ENCODE data around the gene SLC6A6. TPM values are rescaled to one million over a fixed set of nuclear protein-coding genes. Genes with fewer than 3 reads are reported as not detected.

The SLC6A6 gene
- total RNA-seq, 1 experiment from 2014 or later: 72.6 TPM

DNA sequence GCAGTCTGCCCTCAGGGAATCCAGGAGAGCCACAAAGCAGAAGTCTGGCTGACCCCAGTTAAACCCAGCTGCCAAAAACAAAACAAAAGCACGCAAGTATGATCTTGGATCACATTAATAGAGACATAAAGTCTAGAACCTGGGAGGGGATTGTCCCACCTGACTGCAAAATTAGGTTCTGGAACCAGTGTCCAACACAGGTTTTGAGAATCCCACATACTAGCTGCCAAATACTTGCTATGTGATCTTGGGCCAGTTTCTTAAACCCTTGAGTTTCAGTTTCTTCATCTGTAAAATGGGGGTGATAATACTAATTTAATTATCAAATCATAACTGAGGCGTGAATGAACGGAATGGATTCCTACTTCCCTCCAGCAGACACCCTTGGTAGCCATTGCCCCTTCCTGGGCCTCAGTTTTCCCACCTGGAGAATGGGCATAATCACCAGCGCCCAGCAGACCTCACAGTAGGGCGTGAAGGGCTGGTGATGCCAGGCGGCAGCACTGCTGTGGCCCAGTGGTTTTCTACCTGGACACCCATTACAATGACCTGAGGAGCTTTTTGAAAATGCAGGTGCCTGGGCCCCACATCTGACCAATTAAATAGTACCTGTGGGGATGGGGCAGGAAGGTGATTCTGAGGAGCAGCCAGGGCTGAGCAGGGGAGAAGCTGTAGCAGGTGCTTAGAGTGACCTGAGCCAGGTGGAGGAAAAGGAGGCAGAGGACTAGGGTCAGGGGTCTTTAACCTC lies 105.5 kb downstream of the SLC6A6 start:
- no peak overlapping the region for H4K91ac ChIP-seq (ENCODE audit: insufficient read length, low read depth, low read length)
- no peak overlapping the region for H3K4me2 ChIP-seq (ENCODE audit: insufficient read depth, insufficient read length, low read length)
- no peak overlapping the region for H2BK120ac ChIP-seq (ENCODE audit: low read depth, low read length, poor library complexity, severe bottlenecking)
- H2AK5ac ChIP-seq (ENCODE audit: insufficient read length, low read length): no peak overlapping the region
- H3K18ac ChIP-seq (ENCODE audit: insufficient read length, low read depth, low read length): no peak overlapping the region
- no peak overlapping the region for H3K9ac ChIP-seq (ENCODE audit: extremely low read depth, insufficient read length, low read length)
- no peak overlapping the region for H3T11ph ChIP-seq (ENCODE audit: low read length)
- no peak for DNase-seq
- H3K23ac ChIP-seq (ENCODE audit: insufficient read length, low read depth, low read length): no peak overlapping the region
- no peaks in the 10 kb centered on the region; the same call in 1 of the 2 replicates for H3K4me1 ChIP-seq (ENCODE audit: insufficient read depth, low read length)
- H4K5ac ChIP-seq (ENCODE audit: insufficient read length, low read depth, low read length): no peak overlapping the region
- peaks cover 9% of the 10 kb centered on the region in 2 experiments for H3K4me1 Mint-ChIP-seq
- H3K79me1 ChIP-seq (ENCODE audit: insufficient read depth, low read depth, low read length, poor library complexity, severe bottlenecking): no peaks in the 10 kb centered on the region
- no CpG with 5 or more reads among the region's 6 CpGs for WGBS (ENCODE audit: extremely low coverage, insufficient read length, low lambda C conversion rate)
- no peak overlapping the region for H2BK12ac ChIP-seq (ENCODE audit: insufficient read length, low read depth, low read length)
- H3K9me3 ChIP-seq (ENCODE audit: control insufficient read depth, low read depth, low read length): no peaks in the 10 kb centered on the region
- peak overlapping the region in 1 of 2 experiments; percentile 14; a peak in 1 of 5 replicates for H3K4me3 Mint-ChIP-seq
- H3K56ac ChIP-seq (ENCODE audit: insufficient read length, low read depth, low read length): no peak overlapping the region
- no peaks in the 10 kb centered on the region; the same call in 1 of the 2 replicates for H3K27me3 ChIP-seq (ENCODE audit: insufficient read depth, low read length)
- no peaks in the 10 kb centered on the region for H3K79me2 ChIP-seq (ENCODE audit: insufficient read depth, low read length)
- peaks cover 5% of the 10 kb centered on the region in 3 experiments; a peak in 5 of 7 replicates for H3K36me3 Mint-ChIP-seq (ENCODE audit: insufficient read depth in 1 of 3, low read depth in 3 of 3)
- TF ChIP-seq, protein P1, sequence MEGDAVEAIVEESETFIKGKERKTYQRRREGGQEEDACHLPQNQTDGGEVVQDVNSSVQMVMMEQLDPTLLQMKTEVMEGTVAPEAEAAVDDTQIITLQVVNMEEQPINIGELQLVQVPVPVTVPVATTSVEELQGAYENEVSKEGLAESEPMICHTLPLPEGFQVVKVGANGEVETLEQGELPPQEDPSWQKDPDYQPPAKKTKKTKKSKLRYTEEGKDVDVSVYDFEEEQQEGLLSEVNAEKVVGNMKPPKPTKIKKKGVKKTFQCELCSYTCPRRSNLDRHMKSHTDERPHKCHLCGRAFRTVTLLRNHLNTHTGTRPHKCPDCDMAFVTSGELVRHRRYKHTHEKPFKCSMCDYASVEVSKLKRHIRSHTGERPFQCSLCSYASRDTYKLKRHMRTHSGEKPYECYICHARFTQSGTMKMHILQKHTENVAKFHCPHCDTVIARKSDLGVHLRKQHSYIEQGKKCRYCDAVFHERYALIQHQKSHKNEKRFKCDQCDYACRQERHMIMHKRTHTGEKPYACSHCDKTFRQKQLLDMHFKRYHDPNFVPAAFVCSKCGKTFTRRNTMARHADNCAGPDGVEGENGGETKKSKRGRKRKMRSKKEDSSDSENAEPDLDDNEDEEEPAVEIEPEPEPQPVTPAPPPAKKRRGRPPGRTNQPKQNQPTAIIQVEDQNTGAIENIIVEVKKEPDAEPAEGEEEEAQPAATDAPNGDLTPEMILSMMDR (conservative IDR thresholded peaks at IDR 0.05): no peak
- H2BK15ac ChIP-seq (ENCODE audit: low read depth, low read length): no peak overlapping the region
- no peak overlapping the region for H3K14ac ChIP-seq (ENCODE audit: insufficient read depth, low read length)
- H3K27ac ChIP-seq (ENCODE audit: insufficient read length, low read depth, low read length): no peak overlapping the region
- H2AFZ ChIP-seq (ENCODE audit: low read length): no peak overlapping the region
- peaks cover 3 to 4% of the 10 kb centered on the region in 2 experiments for H3K9me3 Mint-ChIP-seq
- H2BK20ac ChIP-seq (ENCODE audit: low read depth, low read length, poor library complexity, severe bottlenecking): no peak overlapping the region
- no peaks in the 10 kb centered on the region for H3K23me2 ChIP-seq (ENCODE audit: insufficient read length, low read depth, low read length, poor library complexity, severe bottlenecking)
- H3K4ac ChIP-seq (ENCODE audit: low read depth, low read length): no peak overlapping the region
- H4K8ac ChIP-seq (replicated peaks; ENCODE audit: insufficient read length, low read depth, low read length): no peak overlapping the region
- H2BK5ac ChIP-seq (ENCODE audit: insufficient read length, low read length): no peak overlapping the region
- peaks cover 16% of the 10 kb centered on the region for H3K27me3 Mint-ChIP-seq (ENCODE audit: low read depth)
- H4K20me1 ChIP-seq (ENCODE audit: control insufficient read depth, insufficient read depth, insufficient read length): no peaks in the 10 kb centered on the region
- 0 out of 7 replicates have a peak overlapping the region, but pooled peaks of 1 of the 3 experiments have one; percentile 44 for H3K27ac Mint-ChIP-seq

Measured in H9 (cell line).